Hepatocyte (in vitro differentiated cells): ENCODE measurements around the gene SGPL1. TPM values are rescaled to one million over a fixed set of nuclear protein-coding genes. Genes with fewer than 3 reads are reported as not detected.

Experiments used
- DNase-seq: peaks from one replicate; pipeline ENCODE4 v3.0.0-alpha.2; 2016; ENCODE audit warnings: low spot score
- H2AFZ ChIP-seq: fragments of 200-600 bp; sonication (generic); 2 replicates; pipeline ENCODE4 v1.6.0; 2016; ENCODE audit warnings: antibody characterized with exemption, mild to moderate bottlenecking
- H3K27ac ChIP-seq: fragments of 200-600 bp; sonication (generic); 2 replicates; pipeline ENCODE4 v1.5.1; 2016; ENCODE audit warnings: mild to moderate bottlenecking
- H3K27me3 ChIP-seq: fragments of 200-600 bp; sonication (generic); 2 replicates; pipeline ENCODE4 v1.6.1; 2016
- H3K36me3 ChIP-seq: fragments of 200-600 bp; sonication (generic); replicated peaks from 2 replicates; pipeline ENCODE4 v1.5.1; 2016; ENCODE audit warnings: low read depth; ENCODE audit not compliant: insufficient read depth
- H3K4me1 ChIP-seq: fragments of 200-600 bp; sonication (generic); 2 replicates; pipeline ENCODE4 v1.5.1; 2016; ENCODE audit warnings: mild to moderate bottlenecking, moderate library complexity; ENCODE audit not compliant: insufficient read depth
- H3K4me2 ChIP-seq: fragments of 200-600 bp; sonication (generic); 2 replicates; pipeline ENCODE4 v1.6.0; 2016
- H3K4me3 ChIP-seq: fragments of 200-600 bp; sonication (generic); 2 replicates; pipeline ENCODE4 v1.5.1; 2016; ENCODE audit warnings: mild to moderate bottlenecking
- H3K79me2 ChIP-seq: fragments of 200-600 bp; sonication (generic); 2 replicates; pipeline ENCODE4 v1.6.0; 2017; ENCODE audit warnings: mild to moderate bottlenecking
- H3K9me2 ChIP-seq: fragments of 200-600 bp; sonication (generic); replicated peaks from 2 replicates; pipeline ENCODE4 v1.6.0; 2017; ENCODE audit warnings: mild to moderate bottlenecking; ENCODE audit not compliant: insufficient read depth
- H3K9me3 ChIP-seq: fragments of 200-600 bp; sonication (generic); 2 replicates; pipeline ENCODE4 v1.5.1; 2016; ENCODE audit warnings: low read depth, mild to moderate bottlenecking
- H4K20me1 ChIP-seq: fragments of 200-600 bp; sonication (generic); 2 replicates; pipeline ENCODE4 v1.6.0; 2016; ENCODE audit warnings: mild to moderate bottlenecking; ENCODE audit not compliant: insufficient read depth, poor library complexity, severe bottlenecking
- EZH2 ChIP-seq: fragments of 200-600 bp; sonication (generic); IDR thresholded peaks from 2 replicates; pipeline ENCODE4 v1.6.1; 2016; ENCODE audit warnings: antibody characterized with exemption, mild to moderate bottlenecking, borderline replicate concordance
- EZH2phosphoT487 ChIP-seq: fragments of 200-600 bp; sonication (generic); IDR thresholded peaks from one replicate; pipeline ENCODE4 v1.6.1; 2018; ENCODE audit warnings: antibody characterized with exemption, mild to moderate bottlenecking, low read depth, moderate library complexity; ENCODE audit not compliant: unreplicated experiment, severe bottlenecking
- whole genome bisulfite sequencing: methylation state at CpG from one replicate; pipeline ENCODE4 v1.1.6; 2016; ENCODE audit warnings: low lambda C conversion rate; ENCODE audit errors: missing lambda C conversion rate; 5-methylcytosine and 5-hydroxymethylcytosine counted together
- polyA plus RNA-seq: library from polyadenylated mRNA; unstranded; fragments of >200 nt; fragmentation: Nextera tagmentation; extraction: Ambion mirVana; gene quantifications from 2 replicates; pipeline ENCODE4 v1.2.1, GENCODE V29; 2016
- total RNA-seq: library from RNA; depleted of rRNA; stranded (reverse); fragments of >200 nt; gene quantifications from 2 replicates; pipeline ENCODE4 v1.2.3, GENCODE V29; 2014
- TF ChIP-seq, protein P1 (sequence below): fragments of 200-600 bp; sonication (generic); IDR thresholded peaks from 2 replicates; pipeline ENCODE4 v1.5.1; 2016; ENCODE audit warnings: antibody characterized with exemption, mild to moderate bottlenecking; ENCODE audit not compliant: poor library complexity

SGPL1 gene
- total and polyA plus RNA-seq, 2 experiments from 2014 or later = 20.2 to 43.5 TPM

DNA sequence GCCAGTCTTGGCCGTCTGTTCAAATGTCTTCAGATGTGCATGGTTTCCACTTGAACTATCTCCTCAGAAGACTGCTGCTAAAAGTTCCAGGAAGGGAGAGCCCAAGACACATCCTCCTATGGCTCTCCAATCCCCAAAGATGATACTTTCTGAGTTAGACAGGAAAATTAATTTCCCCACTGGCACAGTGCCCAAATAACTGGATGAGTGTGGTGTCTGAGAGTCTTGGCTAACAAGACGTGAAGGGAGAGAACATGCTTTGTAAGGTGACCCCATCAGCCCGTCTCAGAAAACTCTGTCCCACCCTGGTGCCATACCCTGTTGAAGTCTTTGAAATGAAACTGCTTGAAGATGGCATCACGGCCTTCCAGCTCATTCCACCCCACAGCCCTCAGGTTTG, 69.7 kb downstream of the SGPL1 start:
- peaks cover 14% of the 10 kb centered on the region for H3K79me2 ChIP-seq
- 86% methylated on average over 4 of the region's 4 CpGs for WGBS
- DNase-seq = no peak
- H3K27me3 ChIP-seq = no peaks in the 10 kb centered on the region
- no peaks in the 10 kb centered on the region for H3K9me2 ChIP-seq
- H3K27ac ChIP-seq = no peak overlapping the region
- no peaks in the 10 kb centered on the region for H3K36me3 ChIP-seq
- H3K9me3 ChIP-seq = no peaks in the 10 kb centered on the region
- no peak overlapping the region for H2AFZ ChIP-seq
- H3K4me3 ChIP-seq = no peak overlapping the region
- peaks cover 22% of the 10 kb centered on the region for H3K4me1 ChIP-seq
- H3K4me2 ChIP-seq = no peak overlapping the region
- peaks cover 7% of the 10 kb centered on the region for H4K20me1 ChIP-seq
- TF ChIP-seq EZH2 (no peak), EZH2phosphoT487 (no peak)
- TF ChIP-seq, protein P1, sequence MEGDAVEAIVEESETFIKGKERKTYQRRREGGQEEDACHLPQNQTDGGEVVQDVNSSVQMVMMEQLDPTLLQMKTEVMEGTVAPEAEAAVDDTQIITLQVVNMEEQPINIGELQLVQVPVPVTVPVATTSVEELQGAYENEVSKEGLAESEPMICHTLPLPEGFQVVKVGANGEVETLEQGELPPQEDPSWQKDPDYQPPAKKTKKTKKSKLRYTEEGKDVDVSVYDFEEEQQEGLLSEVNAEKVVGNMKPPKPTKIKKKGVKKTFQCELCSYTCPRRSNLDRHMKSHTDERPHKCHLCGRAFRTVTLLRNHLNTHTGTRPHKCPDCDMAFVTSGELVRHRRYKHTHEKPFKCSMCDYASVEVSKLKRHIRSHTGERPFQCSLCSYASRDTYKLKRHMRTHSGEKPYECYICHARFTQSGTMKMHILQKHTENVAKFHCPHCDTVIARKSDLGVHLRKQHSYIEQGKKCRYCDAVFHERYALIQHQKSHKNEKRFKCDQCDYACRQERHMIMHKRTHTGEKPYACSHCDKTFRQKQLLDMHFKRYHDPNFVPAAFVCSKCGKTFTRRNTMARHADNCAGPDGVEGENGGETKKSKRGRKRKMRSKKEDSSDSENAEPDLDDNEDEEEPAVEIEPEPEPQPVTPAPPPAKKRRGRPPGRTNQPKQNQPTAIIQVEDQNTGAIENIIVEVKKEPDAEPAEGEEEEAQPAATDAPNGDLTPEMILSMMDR = no peak

DNA sequence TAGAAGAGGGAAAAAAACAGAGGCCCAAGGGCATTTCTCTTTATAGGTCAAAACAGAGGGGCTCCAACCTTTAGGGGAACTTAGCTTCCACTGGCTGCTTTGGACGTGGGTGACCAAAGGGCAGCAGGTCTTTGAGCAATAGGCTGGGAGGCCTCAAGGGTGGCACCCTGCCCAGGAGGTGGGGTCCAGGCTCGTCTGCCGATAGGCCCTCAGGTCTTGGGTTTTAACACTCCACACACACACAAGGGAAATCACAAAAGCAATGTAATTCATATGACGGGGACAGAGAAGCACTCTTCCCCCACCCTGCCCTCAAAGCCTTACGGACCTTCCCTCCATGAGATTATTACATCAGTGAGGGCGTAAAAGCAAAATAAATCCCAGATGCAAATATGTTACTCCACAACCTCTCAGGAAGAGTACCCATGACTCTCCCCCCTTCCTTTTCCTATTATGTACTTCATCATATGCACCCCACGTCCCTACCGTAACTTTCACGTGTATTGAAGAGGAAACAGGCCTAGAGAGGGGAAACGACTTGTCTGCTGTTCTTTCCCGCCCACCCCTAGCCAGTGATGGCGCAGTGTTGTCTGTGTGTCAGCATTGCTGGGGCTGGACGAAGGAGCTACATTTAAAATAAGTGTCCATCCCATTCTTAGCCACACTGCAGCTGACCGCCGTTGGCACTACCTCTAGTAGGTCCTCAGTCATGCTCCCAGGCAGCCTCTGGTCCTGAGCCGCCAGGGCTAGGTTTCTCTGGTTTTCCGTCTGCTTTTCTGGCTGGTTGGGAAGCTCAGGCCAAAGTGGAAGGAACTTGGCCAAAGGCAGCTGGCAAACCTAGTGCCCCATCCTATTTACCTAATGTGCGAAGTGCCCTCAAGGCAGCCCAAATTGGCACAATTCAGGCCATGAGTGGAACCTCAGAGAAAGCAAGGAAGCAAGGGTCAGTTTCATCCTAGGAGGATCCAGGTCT, 70.5 kb downstream of the SGPL1 start:
- Histone ChIP-seq H3K27me3 (no peaks in the 10 kb centered on the region), H3K27ac (no peak overlapping the region), H3K36me3 (no peaks in the 10 kb centered on the region), H4K20me1 (peaks cover 7% of the 10 kb centered on the region), H3K4me1 (peaks cover 29% of the 10 kb centered on the region), H3K4me2 (peak overlapping the region; percentile 94), H3K79me2 (peaks cover 14% of the 10 kb centered on the region), H3K9me2 (no peaks in the 10 kb centered on the region), H3K9me3 (no peaks in the 10 kb centered on the region), H3K4me3 (no peak overlapping the region), H2AFZ (no peak overlapping the region)
- TF ChIP-seq, protein P1 = no peak
- TF ChIP-seq EZH2phosphoT487 = no peak
- no peak for DNase-seq
- WGBS = 88% methylated on average over 18 of the region's 18 CpGs

DNA sequence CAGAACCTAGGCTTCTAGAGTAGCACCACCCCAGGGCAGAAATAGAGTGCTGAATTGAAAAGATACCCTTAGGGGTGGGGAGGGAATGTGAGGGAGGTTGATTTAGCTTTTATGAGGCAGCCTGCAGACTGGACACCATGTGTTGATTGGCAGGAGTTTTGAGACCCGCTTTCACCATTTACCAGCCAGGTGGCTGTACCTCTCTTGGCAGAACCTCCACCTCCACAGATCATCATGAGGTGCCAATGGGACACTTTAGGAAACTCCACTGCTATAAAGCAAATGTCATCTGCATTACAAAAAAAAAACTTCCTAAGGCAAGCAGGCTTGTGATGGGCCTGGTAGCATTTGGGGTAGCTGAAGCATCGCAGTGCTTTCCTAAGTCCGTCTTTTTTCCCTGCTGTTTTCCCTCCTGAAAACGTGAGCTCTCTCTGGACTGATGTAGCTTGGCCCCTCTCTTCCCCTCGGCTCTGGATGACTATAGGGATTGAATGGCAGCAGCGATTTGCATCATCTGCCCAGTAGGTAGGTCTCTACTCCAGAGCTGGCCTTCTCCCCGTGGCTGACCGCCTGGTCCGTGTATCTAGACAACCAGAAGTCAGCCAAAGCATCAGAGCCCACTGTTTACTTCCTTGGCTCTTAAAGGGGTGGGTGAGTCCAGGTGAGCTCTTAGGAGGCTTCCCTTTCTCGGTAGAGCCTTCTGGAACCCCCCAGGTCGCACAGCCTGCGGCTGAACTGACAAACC, 71.3 kb downstream of the SGPL1 start:
- TF ChIP-seq EZH2phosphoT487 = no peak
- TF ChIP-seq, protein P1 = no peak
- no peak for TF ChIP-seq EZH2
- peaks cover 7% of the 10 kb centered on the region for H4K20me1 ChIP-seq
- H3K4me1 ChIP-seq = peaks cover 31% of the 10 kb centered on the region
- no peaks in the 10 kb centered on the region for H3K9me3 ChIP-seq
- peak overlapping the region; percentile 77 for H3K4me3 ChIP-seq
- H2AFZ ChIP-seq = peak overlapping the region; percentile 67
- H3K9me2 ChIP-seq = no peaks in the 10 kb centered on the region
- H3K27me3 ChIP-seq = no peaks in the 10 kb centered on the region
- peak overlapping the region; percentile 91 for H3K27ac ChIP-seq
- 53% methylated on average over 12 of the region's 12 CpGs for WGBS
- no peaks in the 10 kb centered on the region for H3K36me3 ChIP-seq
- H3K79me2 ChIP-seq = peaks cover 14% of the 10 kb centered on the region
- no peak for DNase-seq
- peak overlapping the region; percentile 94 for H3K4me2 ChIP-seq
